ENCODE data around the gene FSTL4.

Gene FSTL4

DNA sequence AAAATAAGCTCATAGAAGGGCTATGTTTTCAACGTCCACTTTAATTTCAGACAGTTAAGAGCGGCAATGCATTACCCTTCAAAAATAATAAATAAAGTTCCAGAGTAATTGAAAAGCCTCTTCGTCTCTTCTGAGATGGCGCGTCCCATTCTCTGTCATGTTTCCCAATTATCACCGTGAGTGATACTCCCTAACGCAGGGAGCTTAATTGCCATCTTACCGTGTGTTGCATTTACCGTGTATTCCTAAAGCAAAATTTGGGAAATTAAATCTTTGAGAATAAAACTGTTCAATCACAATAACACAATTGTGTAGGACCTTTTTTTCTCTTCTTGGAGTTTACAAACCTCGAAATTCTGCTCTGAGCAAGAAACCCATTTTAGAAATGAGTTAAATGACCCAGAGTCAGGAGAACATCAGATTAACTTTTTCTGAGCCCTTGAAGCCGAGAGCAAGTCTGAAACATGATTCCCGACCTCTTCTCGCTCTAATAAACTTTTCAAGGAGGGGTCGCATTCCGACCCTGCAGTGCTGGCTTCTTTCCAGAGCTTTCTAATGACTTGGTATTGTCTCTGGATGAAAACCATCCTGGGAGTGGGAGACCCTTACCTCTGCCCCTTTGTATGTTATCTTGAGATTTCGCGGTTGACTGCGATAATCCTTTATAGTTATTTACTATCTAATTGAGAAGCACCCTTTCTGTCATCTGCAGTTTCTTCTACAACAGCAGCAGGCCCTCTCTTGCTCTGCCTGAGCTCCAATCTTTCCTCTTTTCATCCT lies 251.5 kb downstream of the FSTL4 start:
- no peak for DNase-seq

DNA sequence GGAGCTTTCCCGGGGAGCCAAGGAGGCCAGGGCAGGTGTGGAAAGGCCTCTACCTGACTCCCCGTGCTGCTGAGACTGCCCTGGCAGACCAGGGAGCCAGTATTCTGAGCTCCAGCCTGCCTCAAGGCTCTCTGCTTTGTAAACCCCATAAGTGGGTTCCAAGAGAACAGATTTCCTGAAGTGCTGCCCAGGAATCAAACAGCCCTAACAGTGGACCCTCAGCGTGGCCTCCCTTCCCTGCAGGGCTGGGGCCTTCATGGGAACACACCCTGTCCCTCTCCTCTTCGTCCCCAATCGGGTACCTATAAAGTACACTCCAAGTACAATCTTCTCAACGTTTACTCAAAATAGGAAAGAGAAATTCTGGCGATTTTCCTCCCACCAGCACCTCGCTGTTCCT lies 252.5 kb downstream of the FSTL4 start:
- no peak for DNase-seq

DNA sequence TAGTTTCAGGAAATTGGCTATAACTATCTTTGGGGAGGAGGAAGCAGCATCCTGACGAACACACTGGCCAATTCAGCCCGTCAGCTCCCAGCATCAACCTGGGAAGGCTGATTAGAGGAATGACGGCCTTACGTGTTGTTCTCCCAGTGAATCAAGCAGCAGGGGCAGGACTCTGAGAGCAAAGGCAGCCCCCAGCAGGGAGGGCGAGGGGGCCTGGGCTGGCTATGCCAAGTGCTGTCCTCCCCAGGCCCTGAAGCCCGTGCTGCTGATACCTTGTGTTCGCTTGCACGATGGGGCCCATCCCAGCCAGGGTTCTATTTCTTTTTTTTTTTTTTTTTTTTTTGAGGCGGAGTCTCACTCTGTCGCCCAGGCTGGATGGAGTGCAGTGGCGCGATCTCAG lies 254.1 kb downstream of the FSTL4 start:
- no peak for DNase-seq

- DNase-seq = no peak
Measured at GRCh38 chr5:133357758-133358157, 254.6 kb downstream of the FSTL4 start.

DNA sequence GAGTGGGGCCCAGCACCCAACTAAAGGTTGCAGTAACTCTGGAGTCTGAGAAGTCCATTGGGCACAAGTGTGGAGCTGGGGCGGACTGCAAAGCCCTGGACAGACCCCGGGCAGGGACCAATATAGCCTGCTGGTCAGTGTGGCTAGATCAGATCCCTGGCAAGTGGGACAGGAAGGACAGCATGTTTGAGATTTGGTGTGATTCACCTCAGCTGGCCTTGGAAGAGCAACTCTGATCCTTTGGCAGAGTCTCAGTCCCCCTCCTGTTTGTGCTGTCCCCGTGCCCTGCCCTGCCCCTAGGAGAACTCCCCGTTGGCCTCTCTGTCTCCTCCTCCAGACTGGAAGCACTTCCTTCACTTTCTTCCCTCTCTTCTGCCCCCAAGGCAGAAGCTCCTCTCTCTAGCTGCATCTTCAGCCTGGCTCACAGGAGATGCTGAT lies 255.3 kb downstream of the FSTL4 start:
- no peak for DNase-seq

GRCh38 chr5:133356396-133356983 lies 255.9 kb downstream of the FSTL4 start:
- DNase-seq = no peak

DNA sequence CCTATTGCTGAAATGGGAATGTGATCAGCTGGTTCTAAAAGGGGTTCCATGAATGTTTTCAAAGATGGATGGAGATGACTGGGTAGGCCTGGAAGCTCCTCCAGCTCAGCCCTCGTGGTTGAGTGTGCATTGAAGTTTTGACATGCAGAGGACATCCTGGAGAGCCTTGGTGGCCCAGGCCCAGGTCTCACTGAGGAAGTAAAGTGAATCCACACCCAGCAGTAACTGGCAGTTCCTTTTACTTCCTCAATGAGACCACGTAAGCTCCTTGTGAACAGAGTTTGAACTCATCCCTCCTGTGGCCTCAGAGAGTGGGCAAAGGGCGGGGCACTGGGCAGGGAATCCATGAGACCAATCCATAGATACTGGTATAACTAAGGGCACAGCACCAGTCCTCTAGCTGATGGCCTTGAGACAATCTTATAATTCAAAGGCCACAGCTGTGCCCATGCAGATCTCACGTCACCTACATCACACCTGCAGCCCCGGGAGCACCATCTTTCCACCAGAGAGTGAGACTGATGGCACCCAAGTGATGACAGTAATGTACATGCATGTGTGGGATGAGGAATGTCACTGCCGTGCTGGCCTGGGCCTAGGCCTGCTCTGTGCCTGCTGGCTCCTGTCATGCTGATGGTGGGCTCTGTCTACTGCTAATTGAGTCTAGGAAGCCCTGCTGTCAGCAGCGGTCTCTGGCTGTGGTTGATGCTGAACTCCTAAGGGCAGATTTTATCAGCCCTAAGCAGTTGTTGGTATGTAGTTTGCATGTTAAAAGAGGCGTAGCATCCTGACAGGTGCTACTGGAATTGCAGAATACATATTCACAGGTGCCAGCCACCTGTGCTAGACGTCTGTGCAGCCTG lies 257.8 kb downstream of the FSTL4 start:
- DNase-seq = peak; percentile 50

DNA sequence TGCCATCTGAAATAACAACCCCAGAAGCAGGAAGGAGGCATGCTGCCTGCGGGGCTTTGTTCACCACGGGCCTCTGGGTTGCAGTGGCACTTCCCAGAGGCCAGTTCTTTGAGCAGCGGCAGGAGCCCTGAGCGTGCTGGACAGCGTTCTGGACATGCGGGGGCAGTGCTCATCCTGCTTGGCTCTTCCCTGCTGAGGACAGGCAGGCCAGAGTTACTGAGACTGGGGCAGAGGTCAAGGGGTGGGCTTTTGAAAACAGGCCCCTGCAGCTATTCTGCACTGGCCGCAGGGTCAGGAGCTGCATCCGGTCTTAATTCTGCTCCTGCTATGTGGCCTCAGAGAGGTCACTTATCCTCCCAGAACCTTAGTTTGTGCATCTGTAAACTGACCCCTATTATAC lies 258.6 kb downstream of the FSTL4 start:
- DNase-seq = peak; percentile 37

DNA sequence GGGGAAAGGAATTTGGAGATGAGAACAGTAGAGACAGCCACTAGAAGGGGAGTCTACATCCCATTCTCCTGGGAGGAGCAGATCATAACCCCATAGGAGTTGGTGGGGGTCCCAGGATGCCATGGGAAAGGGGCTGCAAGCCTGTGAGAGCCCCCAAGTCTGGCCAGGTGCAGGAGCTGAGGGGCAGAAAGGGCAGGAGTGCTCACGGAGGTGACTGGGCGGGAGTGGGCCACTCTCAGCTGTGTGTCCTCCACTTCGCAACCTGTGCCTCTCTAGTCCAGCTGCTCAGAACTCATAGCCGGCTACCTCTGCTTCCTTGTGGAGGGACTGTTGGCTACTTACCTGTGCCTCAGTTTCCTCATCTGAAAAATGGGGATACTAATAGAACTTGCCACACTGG lies 263.9 kb downstream of the FSTL4 start:
- no peak for DNase-seq

GRCh38 chr5:133347039-133347438 lies 265.3 kb downstream of the FSTL4 start:
- no peak for DNase-seq

DNA sequence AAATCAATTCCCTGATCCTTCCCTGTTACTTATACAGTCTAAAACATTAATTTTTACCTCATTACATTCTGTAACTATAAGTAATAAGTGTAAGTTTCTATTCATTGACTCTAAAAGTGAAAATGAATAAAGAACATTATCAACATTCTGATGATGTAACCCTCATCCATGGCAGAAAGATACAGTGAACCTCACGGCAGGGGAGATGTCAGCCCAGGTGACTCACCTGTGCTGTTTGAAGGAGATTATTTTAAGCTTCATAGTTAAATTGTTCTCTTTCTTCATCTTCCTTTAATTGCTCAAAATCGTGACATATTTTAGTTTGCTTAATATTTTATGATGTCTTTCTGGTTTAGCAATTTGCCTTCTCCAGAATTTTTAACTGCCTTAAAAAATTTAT lies 268.1 kb downstream of the FSTL4 start:
- no peak for DNase-seq

- DNase-seq = no peak
Measured at GRCh38 chr5:133343196-133343595, 269.1 kb downstream of the FSTL4 start.

GRCh38 chr5:133341915-133342710 lies 270.2 kb downstream of the FSTL4 start:
- DNase-seq = no peak

DNA sequence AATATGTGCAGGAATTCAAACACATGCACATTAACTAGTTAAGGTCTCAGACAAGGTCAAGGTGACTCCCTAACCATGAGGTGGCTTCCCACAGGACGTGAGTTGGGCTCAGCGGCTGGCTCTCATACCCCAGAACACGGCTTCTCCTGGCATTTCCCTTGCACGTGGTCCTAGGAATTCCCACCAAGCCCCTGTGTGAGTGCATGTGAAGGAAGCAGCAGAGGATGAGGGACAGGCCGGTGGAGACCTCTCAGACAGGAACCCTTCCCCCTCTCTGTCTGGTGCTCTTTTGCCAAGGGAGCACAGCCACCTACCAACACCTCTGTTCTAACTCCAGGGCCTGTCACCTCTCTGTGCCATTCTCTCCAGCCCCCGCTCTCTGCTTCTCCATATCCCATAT lies 271.0 kb downstream of the FSTL4 start:
- no peak for DNase-seq

GRCh38 chr5:133340822-133341221 lies 271.5 kb downstream of the FSTL4 start:
- DNase-seq = no peak

DNA sequence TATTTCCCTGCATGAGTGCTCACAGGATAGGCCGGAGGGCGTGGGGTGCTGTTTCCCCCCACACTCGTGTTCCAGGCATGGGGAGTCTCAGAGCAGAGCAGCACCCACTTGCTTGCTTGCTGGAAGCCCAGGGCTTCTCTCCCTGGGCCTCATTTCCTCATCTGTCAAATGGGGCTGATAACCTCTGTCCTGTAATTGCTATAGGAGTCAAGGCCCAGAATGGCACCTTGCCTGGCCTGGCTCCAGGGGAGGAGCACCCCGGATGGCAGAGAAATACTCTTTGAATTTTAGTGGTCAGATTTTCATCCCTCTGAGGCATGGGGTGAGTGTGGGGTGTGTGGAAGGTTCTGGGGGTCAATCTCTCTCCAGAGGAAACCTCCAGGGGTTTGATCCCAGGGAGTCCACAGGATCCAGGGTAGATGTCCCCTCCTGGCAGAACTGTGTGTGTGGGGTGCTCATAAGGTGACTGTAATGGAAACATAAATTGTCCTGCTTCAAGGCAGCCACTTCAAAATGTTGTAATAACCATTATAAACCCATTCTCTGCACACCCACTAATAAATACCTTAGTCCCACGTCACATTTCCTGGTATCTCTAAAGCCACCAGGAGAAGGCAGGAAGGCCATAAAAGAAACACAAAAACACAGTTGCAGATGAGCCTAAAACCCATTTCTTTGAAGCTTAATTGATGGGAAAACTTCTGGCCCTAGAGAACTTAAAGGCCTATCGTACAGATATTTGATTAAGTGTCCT lies 272.2 kb downstream of the FSTL4 start:
- DNase-seq = no peak

DNA sequence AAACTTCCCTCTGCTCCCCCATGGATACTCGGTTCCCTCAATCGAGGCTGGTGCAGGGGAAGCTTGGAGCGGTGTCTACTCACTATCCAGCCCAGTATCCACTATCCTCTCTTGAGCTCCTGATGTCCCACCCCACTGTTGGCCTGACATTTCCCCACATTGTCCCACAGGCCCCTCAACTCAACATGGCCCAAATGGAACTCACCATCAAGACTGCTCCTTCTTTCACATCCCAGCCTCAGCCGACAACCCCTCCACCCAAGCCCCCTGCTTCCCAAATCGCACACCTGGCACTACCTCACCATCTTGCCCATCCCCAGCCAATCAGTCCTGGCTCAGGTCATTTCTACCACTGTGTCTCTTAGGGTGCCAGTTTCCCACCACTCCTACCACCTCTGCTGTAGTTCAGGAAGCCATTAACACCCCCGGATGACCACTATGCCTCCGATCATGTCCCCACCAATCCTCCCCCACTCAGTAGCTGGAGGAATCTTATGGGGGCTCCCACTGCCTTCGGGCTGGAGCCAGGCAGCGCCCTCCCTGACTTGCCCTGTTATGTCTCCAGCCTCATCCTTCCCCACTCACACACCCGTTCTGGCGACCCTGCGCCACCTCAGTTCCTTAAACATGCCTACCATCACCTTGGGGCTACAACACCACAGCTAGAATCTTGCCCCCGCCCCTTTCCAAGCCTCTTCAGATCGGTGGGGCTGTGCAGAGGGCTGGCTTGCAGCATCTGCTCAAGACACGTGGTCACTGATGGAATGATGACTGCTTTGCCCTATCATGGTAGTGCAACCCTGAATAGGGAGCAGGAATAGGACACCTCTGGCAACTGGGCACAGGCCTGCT lies 273.6 kb downstream of the FSTL4 start:
- no peak for DNase-seq

GRCh38 chr5:133337795-133338445 lies 274.4 kb downstream of the FSTL4 start:
- DNase-seq = no peak

GRCh38 chr5:133336969-133337410 lies 275.4 kb downstream of the FSTL4 start:
- no peak for DNase-seq

Measured in activated CD8-positive, alpha-beta memory T cell treated with anti-CD3 and anti-CD28 coated beads for 24 hours (primary cell).